IPS DF 6.9 (cell line): ENCODE data around the gene NUDT8.
"Not testable (repeated sequence)": the region's sequence is repeated elsewhere in the genome, so short reads cannot be mapped to it uniquely, and the experiment has no call there.

Experiments used
- DNase-seq: peaks from one replicate; pipeline ENCODE4 v3.0.0-alpha.2; 2013; ENCODE audit warnings: low read depth, low spot score
- H3K27ac ChIP-seq: one replicate; pipeline ENCODE4 v1.5.1; 2013; ENCODE audit warnings: low read length, control low read depth
- H3K27me3 ChIP-seq: 2 replicates; pipeline ENCODE4 v1.6.1; 2013; ENCODE audit warnings: mild to moderate bottlenecking, low read length; ENCODE audit not compliant: control insufficient read depth, insufficient read depth
- H3K36me3 ChIP-seq: 2 replicates; pipeline ENCODE4 v1.6.1; 2013; ENCODE audit warnings: low read length; ENCODE audit not compliant: control insufficient read depth, insufficient read depth
- H3K4me1 ChIP-seq: 2 replicates; pipeline ENCODE4 v1.6.1; 2013; ENCODE audit warnings: low read length; ENCODE audit not compliant: control insufficient read depth, insufficient read depth
- H3K4me3 ChIP-seq: 2 replicates; pipeline ENCODE4 v1.5.1; 2013; ENCODE audit warnings: mild to moderate bottlenecking, low read length
- H3K9me3 ChIP-seq: 2 replicates; pipeline ENCODE4 v1.6.1; 2013; ENCODE audit warnings: low read length, inconsistent platforms; ENCODE audit not compliant: control insufficient read depth, insufficient read depth
- WGBS: extraction: QIAGEN DNeasy Blood & Tissue Kit; methylation state at CpG from one replicate; pipeline ENCODE4 v1.1.7; 2013; ENCODE audit warnings: mixed read lengths, missing lambda C conversion rate; ENCODE audit not compliant: insufficient read length, insufficient coverage; 5-methylcytosine and 5-hydroxymethylcytosine counted together

Gene NUDT8

DNA sequence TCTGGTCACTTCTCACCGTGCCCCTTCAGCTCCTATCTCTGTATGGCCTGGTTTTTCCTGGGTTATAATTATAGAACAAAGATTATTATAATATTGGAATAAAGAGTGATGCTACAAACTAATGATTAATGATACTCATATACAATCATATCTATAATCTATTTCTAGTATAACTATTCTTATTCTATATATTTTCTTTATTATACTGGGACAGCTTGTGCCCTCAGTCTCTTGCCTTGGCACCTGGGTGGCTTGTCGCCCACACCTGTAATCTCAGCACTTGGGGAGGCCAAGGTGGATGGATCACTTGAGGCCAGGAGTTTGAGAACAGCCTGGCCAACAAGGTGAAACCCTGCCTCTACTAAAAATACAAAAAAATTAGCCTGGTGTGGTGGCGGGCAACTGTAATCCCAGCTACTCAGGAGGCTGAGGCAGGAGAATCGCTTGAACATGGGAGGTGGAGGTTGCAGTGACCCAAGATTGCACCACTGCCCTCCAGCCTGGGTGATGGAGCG is 30.0 kb upstream of the NUDT8 start:
- not testable (repeated sequence) for H3K9me3 ChIP-seq, H3K27ac ChIP-seq, DNase-seq, H3K4me3 ChIP-seq, H3K27me3 ChIP-seq, H3K4me1 ChIP-seq, H3K36me3 ChIP-seq
- no CpG with 5 or more reads among the region's 5 CpGs for WGBS

DNA sequence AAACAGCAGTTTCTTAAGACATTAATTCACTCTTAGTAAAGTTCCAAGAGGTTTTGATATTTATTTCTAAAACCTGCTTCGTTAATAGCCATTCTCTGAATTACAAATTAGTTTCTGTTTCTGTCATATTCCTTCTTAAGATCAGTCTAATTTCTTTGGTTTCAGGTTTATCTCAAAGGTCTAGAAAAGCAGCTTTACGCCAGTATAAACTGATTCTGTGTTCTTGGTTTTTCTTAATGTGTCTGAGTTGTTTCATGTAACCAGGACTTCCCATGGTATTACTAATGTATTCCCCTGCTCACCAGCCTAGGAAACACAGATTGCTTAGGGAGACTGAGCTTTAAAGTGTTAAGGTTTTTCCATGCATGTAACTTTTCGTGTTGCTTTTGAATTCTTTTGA is 27.6 kb upstream of the NUDT8 start:
- no peak for DNase-seq
- Histone ChIP-seq H3K9me3 (no peaks in the 10 kb centered on the region; the same call in 1 of the 2 replicates), H3K36me3 (no peaks in the 10 kb centered on the region), H3K27ac (no peak overlapping the region), H3K4me1 (no peaks in the 10 kb centered on the region), H3K4me3 (no peak overlapping the region), H3K27me3 (no peaks in the 10 kb centered on the region)
- WGBS = no CpG with 5 or more reads among the region's 3 CpGs

DNA sequence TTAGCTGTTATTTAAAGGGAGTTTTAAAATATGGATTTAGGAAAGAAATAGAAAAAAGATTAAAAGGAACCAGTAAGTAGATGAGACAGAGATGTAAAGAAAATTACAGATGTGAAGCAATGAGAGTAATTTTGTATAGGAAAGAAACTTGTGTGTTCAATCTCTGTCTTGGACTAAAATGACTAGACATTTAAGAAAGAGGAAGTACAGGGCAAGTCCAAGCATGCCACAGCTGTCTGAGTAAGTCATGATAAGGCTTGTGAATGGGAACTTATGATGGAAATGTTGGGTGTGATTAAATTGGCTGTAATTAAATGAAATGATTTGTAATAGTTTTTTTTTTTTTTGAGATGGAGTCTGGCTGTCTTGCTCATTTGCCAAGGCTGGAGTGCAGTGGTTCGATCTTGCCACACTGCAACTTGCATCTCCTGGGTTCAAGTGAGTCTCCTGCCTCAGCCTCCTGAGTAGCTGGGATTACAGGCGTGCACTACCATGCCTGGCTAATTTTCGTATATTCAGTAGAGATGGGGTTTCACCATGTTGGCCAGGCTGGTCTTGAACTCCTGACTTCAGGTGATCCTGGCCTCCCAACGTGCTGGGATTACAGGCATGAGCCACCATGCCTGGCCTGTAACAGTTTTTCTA is 26.7 kb upstream of the NUDT8 start:
- Histone ChIP-seq H3K36me3 (no peaks in the 10 kb centered on the region), H3K4me1 (no peaks in the 10 kb centered on the region), H3K9me3 (no peaks in the 10 kb centered on the region; the same call in 1 of the 2 replicates), H3K27me3 (no peaks in the 10 kb centered on the region), H3K4me3 (no peak overlapping the region), H3K27ac (no peak overlapping the region)
- DNase-seq = no peak
- WGBS = no CpG with 5 or more reads among the region's 4 CpGs

DNA sequence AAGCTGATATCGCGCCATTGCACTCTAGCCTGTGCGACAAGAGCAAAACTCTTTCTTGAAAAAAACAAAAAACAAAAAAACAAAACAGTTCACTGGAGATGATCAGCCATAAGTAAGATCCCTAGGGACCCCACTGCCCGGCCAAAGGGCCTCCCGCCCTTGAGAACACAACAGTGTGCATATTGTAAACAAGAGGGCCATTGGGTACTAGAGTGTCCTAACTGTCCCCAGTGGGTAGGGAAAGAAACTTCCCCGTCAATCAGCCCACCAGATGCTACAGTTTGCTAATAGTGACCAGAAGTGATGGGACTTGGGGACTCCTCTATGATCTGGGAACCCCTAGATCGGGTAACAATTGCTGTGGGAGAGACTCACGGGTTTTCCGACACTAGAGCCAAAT is 24.5 kb upstream of the NUDT8 start:
- Histone ChIP-seq H3K4me3 (no peak overlapping the region), H3K36me3 (no peaks in the 10 kb centered on the region), H3K27ac (no peak overlapping the region), H3K4me1 (no peaks in the 10 kb centered on the region), H3K27me3 (no peaks in the 10 kb centered on the region), H3K9me3 (no peaks in the 10 kb centered on the region; the same call in 1 of the 2 replicates)
- DNase-seq = no peak
- WGBS = no CpG with 5 or more reads among the region's 9 CpGs

GRCh38 chr11:67652965-67653845 is 23.5 kb upstream of the NUDT8 start:
- no CpG with 5 or more reads among the region's 15 CpGs for WGBS
- Histone ChIP-seq H3K4me3 (no peak overlapping the region), H3K36me3 (no peaks in the 10 kb centered on the region), H3K27me3 (no peaks in the 10 kb centered on the region), H3K9me3 (no peaks in the 10 kb centered on the region; the same call in 1 of the 2 replicates), H3K4me1 (no peaks in the 10 kb centered on the region), H3K27ac (no peak overlapping the region)
- no peak for DNase-seq

GRCh38 chr11:67651976-67652781 is 22.4 kb upstream of the NUDT8 start:
- no peaks in the 10 kb centered on the region for H3K27me3 ChIP-seq
- no peaks in the 10 kb centered on the region for H3K9me3 ChIP-seq
- no peaks in the 10 kb centered on the region for H3K36me3 ChIP-seq
- no peak for DNase-seq
- H3K27ac ChIP-seq = no peak overlapping the region
- no peaks in the 10 kb centered on the region for H3K4me1 ChIP-seq
- no CpG with 5 or more reads among the region's 13 CpGs for WGBS
- no peak overlapping the region for H3K4me3 ChIP-seq

DNA sequence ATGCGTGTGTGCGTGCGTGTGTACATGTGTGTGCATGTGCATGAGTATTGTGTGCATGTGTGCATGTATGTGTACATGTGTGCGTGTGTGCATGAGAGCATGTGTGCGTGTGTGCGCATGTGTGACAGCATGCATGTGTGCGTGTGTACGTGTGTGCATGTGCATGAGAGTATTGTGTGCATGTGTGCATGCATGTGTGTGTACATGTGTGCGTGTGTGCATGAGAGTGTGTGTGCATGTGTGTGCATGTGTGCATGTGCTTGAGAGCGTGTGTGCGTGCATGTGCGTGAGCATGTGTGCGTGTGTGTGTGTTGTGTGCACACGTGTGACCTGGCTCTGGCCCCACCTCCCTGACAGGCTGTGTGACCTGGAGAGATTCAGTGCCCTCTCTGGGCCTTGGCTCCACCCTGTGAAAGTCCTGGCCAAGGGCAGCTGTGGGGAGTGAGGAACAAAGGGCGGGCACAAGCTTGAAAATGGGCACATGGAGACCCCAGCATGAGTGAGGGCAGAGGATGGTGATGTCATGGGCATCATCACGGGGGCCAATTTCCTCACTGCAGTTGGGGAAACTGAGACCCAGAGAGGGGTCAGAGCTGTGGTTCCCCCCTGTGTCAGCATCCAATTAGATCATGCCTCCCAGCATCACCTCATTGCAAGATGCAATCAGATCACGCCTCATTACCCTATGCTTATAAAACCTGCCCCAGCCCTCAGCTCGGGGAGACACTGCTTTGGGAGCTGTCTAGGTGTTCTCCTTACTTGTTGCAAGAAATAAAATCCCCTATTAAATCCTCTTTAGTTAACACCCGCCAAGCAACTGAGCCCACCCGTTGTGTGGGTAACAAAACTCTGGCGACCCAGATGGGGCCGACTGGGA is 20.1 kb upstream of the NUDT8 start:
- no peak for DNase-seq
- Histone ChIP-seq H3K4me1 (no peaks in the 10 kb centered on the region; the same call in 1 of the 2 replicates), H3K27me3 (no peaks in the 10 kb centered on the region), H3K36me3 (no peaks in the 10 kb centered on the region), H3K9me3 (no peaks in the 10 kb centered on the region), H3K4me3 (no peak overlapping the region), H3K27ac (no peak overlapping the region)
- WGBS = no CpG with 5 or more reads among the region's 22 CpGs

GRCh38 chr11:67648796-67649613 is 19.3 kb upstream of the NUDT8 start:
- DNase-seq = no peak
- H3K36me3 ChIP-seq = no peaks in the 10 kb centered on the region
- no peak overlapping the region for H3K27ac ChIP-seq
- H3K4me3 ChIP-seq = no peak overlapping the region
- no CpG with 5 or more reads among the region's 12 CpGs for WGBS
- H3K27me3 ChIP-seq = no peaks in the 10 kb centered on the region
- no peaks in the 10 kb centered on the region for H3K9me3 ChIP-seq
- no peaks in the 10 kb centered on the region; the same call in 1 of the 2 replicates for H3K4me1 ChIP-seq

DNA sequence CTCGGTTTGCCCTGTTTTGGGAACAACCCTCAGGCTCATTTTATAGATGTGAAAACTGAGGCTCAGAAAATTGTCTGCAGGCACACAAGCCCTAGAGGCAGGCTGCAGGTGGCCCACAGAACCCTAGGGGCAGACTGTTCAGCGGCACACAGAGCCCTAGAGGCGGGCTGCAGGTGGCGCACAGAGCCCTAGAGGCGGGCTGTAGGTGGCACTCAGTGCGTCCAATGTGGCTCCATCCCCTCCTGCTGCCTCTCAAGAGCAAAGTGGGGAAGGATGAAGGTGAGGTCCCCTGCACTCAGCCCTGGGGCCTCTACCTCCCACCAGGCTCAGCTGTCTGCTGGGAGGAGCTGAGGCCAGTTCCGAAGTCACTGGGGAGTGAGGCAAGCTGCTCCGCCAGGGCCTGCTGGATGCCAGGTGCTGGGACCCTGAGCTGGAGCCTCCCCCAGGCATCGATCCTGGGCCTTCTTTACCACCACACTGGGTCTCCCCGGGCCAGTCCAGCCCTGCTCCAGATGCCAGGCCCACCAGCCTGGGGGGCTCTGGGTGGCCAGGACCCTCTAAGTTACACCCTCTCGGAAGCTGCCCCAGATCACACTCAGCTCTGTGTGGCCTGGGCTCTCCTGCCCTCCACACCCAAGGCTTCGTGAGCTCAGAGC is 18.5 kb upstream of the NUDT8 start:
- H3K4me3 ChIP-seq = no peak overlapping the region
- DNase-seq = no peak
- no CpG with 5 or more reads among the region's 12 CpGs for WGBS
- H3K36me3 ChIP-seq = no peaks in the 10 kb centered on the region
- no peaks in the 10 kb centered on the region; the same call in 1 of the 2 replicates for H3K4me1 ChIP-seq
- H3K9me3 ChIP-seq = no peaks in the 10 kb centered on the region
- H3K27ac ChIP-seq = no peak overlapping the region
- H3K27me3 ChIP-seq = no peaks in the 10 kb centered on the region
